IMR-90 (cell line): ENCODE results near the gene LINGO1.

Source experiments
- BHLHE40 ChIP-seq: fragments of 150-350 bp; IDR thresholded peaks from 2 replicates; pipeline ENCODE4 v1.6.1; 2016; ENCODE audit warnings: mild to moderate bottlenecking, low read depth, low read length
- CEBPB ChIP-seq: IDR thresholded peaks from 2 replicates; pipeline ENCODE4 v1.6.1; 2012; ENCODE audit warnings: low read depth, low read length, improper control_type of control experiment
- CHD1 ChIP-seq: IDR thresholded peaks from 2 replicates; pipeline ENCODE4 v1.6.1; 2012; ENCODE audit warnings: low read depth, low read length, improper control_type of control experiment
- CTCF ChIP-seq: conservative IDR thresholded peaks from 2 replicates; pipeline ENCODE4 v1.5.1; 2012; ENCODE audit warnings: mild to moderate bottlenecking, low read depth, low read length, improper control_type of control experiment
- FOS ChIP-seq: fragments of 150-350 bp; IDR thresholded peaks from 2 replicates; pipeline ENCODE4 v1.6.1; 2016; ENCODE audit warnings: low read depth, low read length
- MAZ ChIP-seq: IDR thresholded peaks from 2 replicates; pipeline ENCODE4 v1.6.1; 2012; ENCODE audit warnings: low read depth, mild to moderate bottlenecking, low read length, improper control_type of control experiment, moderate library complexity, borderline replicate concordance
- MXI1 ChIP-seq: IDR thresholded peaks from 2 replicates; pipeline ENCODE4 v1.6.1; 2012; ENCODE audit warnings: low read depth, mild to moderate bottlenecking, low read length, moderate library complexity, borderline replicate concordance
- POLR2A ChIP-seq: IDR thresholded peaks from 2 replicates; pipeline ENCODE4 v1.6.1; 2012; ENCODE audit warnings: mild to moderate bottlenecking, low read depth, low read length
- RAD21 ChIP-seq: IDR thresholded peaks from 2 replicates; pipeline ENCODE4 v1.6.1; 2012; ENCODE audit warnings: low read length, improper control_type of control experiment
- RCOR1 ChIP-seq: IDR thresholded peaks from 2 replicates; pipeline ENCODE4 v1.6.1; 2012; ENCODE audit warnings: mild to moderate bottlenecking, low read length, improper control_type of control experiment; ENCODE audit not compliant: insufficient replicate concordance
- RFX5 ChIP-seq: IDR thresholded peaks from 2 replicates; pipeline ENCODE4 v1.8.0; 2012; ENCODE audit warnings: low read depth, mild to moderate bottlenecking, low read length, moderate library complexity
- SMC3 ChIP-seq: fragments of 150-350 bp; IDR thresholded peaks from 2 replicates; pipeline ENCODE4 v1.6.1; 2016; ENCODE audit warnings: low read depth, mild to moderate bottlenecking, antibody characterized with exemption, low read length, moderate library complexity
- USF2 ChIP-seq: fragments of 150-350 bp; IDR thresholded peaks from 2 replicates; pipeline ENCODE4 v1.6.1; 2017; ENCODE audit warnings: mild to moderate bottlenecking, antibody characterized with exemption, low read length, low read depth

GRCh38 chr15:77564938-77565337 is 67.8 kb downstream of the LINGO1 start:
- TF ChIP-seq CTCF: no peak
- no peak for TF ChIP-seq RCOR1
- no peak for TF ChIP-seq POLR2A
- no peak for TF ChIP-seq MXI1
- TF ChIP-seq SMC3: no peak
- TF ChIP-seq USF2: no peak
- TF ChIP-seq BHLHE40: no peak
- no peak for TF ChIP-seq RAD21
- TF ChIP-seq MAZ: no peak
- TF ChIP-seq CEBPB: no peak
- TF ChIP-seq RFX5: no peak
- no peak for TF ChIP-seq FOS
- no peak for TF ChIP-seq CHD1
